Choroid plexus epithelial cell (primary cell): ENCODE data around the gene RHOB.

ENCODE experiments used
- DNase-seq: peaks from one replicate; pipeline ENCODE4 v3.0.0-alpha.2; 2010; ENCODE audit warnings: low read depth
- H3K4me3 ChIP-seq: 2 replicates; pipeline ENCODE4 v1.5.1; 2011; ENCODE audit warnings: low read depth, mild to moderate bottlenecking, control low read depth, low read length, moderate library complexity
- CTCF ChIP-seq: conservative IDR thresholded peaks from 2 replicates; pipeline ENCODE4 v1.5.1; 2011; ENCODE audit warnings: low read depth, mild to moderate bottlenecking, control low read depth, inconsistent platforms, low read length, moderate library complexity

RHOB gene

GRCh38 chr2:20436716-20437470, 10.0 kb upstream of the RHOB start:
- DNase-seq, result no peak
- TF ChIP-seq CTCF, result no peak

DNA sequence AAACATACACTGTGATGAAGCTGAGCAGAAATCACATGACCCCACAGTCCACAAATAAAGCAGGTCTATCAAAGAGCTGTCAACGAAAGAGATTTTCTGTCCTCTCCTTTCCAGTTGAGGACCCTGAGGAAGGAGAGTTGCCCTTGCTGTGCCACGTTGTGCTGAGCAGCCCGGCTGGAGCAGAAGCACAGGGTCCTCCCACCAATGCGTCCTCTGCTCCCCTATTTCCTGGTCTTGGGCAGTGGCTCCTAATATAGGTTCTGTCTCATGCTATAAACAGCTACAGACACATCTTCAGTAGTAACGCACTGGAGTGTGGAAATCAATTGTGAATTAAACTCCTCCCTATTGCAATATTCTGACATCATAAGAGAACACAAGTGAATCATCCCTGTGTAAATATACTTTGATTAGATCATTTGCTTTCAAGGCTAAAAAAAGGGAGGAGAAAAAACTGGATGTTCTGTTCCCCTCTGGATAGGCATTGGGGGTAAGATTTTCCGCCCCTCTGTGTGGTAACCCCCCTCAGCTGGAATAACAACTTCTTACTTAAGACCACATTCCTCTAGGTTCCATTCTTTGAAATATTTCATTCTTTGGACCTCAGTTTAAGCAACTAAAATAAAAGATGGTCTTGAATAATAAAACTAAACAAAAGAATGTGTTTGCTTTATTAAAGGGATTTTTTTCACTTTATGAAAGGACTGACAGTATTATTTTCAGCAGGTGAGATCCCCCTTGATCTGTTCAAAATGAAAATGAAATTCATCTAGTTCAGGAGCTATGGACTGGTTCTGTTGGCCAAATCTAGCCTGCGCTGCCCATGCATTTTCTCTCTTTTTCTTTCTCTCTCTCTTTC, 8.3 kb upstream of the RHOB start:
- TF ChIP-seq CTCF, result no peak
- H3K4me3 ChIP-seq, result peak overlapping the region; percentile 17
- peak; percentile 90 for DNase-seq

More at GRCh38 chr2:20436716-20437470, 10.0 kb upstream of the RHOB start:
- no peak overlapping the region for H3K4me3 ChIP-seq

GRCh38 chr2:20439193-20439475, 7.7 kb upstream of the RHOB start:
- H3K4me3 ChIP-seq, result peak overlapping the region; percentile 17
- DNase-seq, result peak; percentile 51
- TF ChIP-seq CTCF, result no peak

GRCh38 chr2:20439503-20439902, 7.4 kb upstream of the RHOB start:
- no peak overlapping the region for H3K4me3 ChIP-seq
- TF ChIP-seq CTCF, result peak; percentile 5
- peak; percentile 19 for DNase-seq

- TF ChIP-seq CTCF, result no peak
These were observed 6.8 kb upstream of the RHOB start for GRCh38 chr2:20440001-20440560.

DNA sequence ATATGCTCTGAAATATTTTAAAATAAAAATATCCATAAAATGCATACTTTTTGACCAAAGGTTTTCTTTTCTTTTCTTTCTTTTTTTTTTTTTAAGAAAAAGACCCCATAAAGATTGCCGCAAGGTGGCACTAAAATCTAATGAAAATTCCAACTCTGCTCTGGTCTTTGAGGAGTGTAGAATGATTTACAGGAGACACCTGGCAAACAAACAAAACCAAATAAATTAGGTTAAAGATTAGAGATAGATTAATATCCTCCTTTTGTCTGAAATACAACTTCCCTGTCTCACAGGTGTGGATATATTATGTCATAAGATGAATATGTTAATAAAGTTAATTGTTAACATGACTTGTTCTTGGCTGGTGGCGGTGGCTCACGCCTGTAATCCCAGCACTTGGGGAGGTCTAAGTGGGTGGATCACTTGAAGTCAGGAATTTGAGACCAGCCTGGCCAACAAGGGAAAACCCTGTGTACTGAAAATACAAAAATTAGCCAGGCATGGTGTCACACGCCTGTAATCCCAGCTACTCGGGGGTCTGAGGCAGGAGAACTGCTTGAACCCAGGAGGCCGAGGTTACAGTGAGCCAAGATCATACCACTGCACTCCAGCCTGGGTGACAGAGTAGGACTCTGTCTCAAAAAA, 3.5 kb upstream of the RHOB start:
- no peak overlapping the region for H3K4me3 ChIP-seq
- peak; percentile 74 for DNase-seq

More at GRCh38 chr2:20440001-20440560, 6.8 kb upstream of the RHOB start:
- no peak for DNase-seq
- H3K4me3 ChIP-seq, result no peak overlapping the region

More for the DNA sequence above, 3.5 kb upstream of the RHOB start:
- TF ChIP-seq CTCF, result peak; percentile 48
